Measurements from ENCODE around the gene KRT2. TPM values are rescaled to one million over a fixed set of nuclear protein-coding genes. Genes with fewer than 3 reads are reported as not detected.

KRT2 gene
- total and polyA plus RNA-seq, 2 of the 4 experiments (the other 2 are of a cell fraction): not detected

GRCh38 chr12:52688481-52688880, 36.5 kb upstream of the KRT2 start:
- ChIA-PET POLR2A (ENCODE audit: unreplicated experiment) (no interaction called here), CTCF (no interaction called here)
- Histone ChIP-seq H3K4me1 (ENCODE audit: control insufficient read depth, insufficient read depth, low read length) (peaks cover 2% of the 10 kb centered on the region; the same call in 1 of the 2 replicates), H3K9me1 (ENCODE audit: insufficient read depth, low read length) (no peaks in the 10 kb centered on the region), H3K9ac (ENCODE audit: low read depth, low read length) (no peak overlapping the region), H3K9me3 (ENCODE audit: control insufficient read depth, insufficient read depth, low read length) (no peaks in the 10 kb centered on the region), H2BK20ac (ENCODE audit: low read depth, low read length) (no peak overlapping the region), H2AFZ (replicated peaks; ENCODE audit: low read length, poor library complexity) (no peak overlapping the region), H3K4me3 (ENCODE audit: insufficient read depth, low read depth, low read length) (no peak overlapping the region), H2BK120ac (ENCODE audit: low read depth, low read length) (no peak overlapping the region), H3K79me1 (ENCODE audit: low read depth in 1 of 2, low read length in 2 of 2) (no peaks in the 10 kb centered on the region), H4K91ac (ENCODE audit: insufficient read depth, low read depth, low read length) (no peak overlapping the region), H4K20me1 (ENCODE audit: insufficient read depth, low read length) (no peaks in the 10 kb centered on the region), H3K23ac (ENCODE audit: low read depth, low read length) (no peak overlapping the region), H3K27ac (ENCODE audit: insufficient read depth, low read length) (no peak overlapping the region), H3K18ac (ENCODE audit: low read depth, low read length) (no peak overlapping the region), H3K4me2 (ENCODE audit: low read depth, low read length) (no peak overlapping the region), H2AK9ac (replicated peaks; ENCODE audit: low read depth, low read length, poor library complexity) (no peak overlapping the region), H3K14ac (replicated peaks; ENCODE audit: low read depth, low read length) (no peak overlapping the region), H3K56ac (ENCODE audit: extremely low read depth, insufficient read depth, low read length) (no peak overlapping the region), H4K5ac (ENCODE audit: low read depth, low read length) (no peak overlapping the region), H2BK5ac (ENCODE audit: low read depth, low read length, poor library complexity, severe bottlenecking) (no peak overlapping the region), H2AK5ac (ENCODE audit: low read depth, low read length) (no peak overlapping the region), H2BK15ac (ENCODE audit: low read depth, low read length) (no peak overlapping the region), H3K36me3 (ENCODE audit: control insufficient read depth, insufficient read depth, low read length) (no peaks in the 10 kb centered on the region), H4K8ac (ENCODE audit: low read depth in 2 of 2, low read length in 2 of 2) (no peak overlapping the region), H3K27me3 (ENCODE audit: control insufficient read depth, insufficient read depth, low read length) (peaks cover 58% of the 10 kb centered on the region), H3K4ac (ENCODE audit: low read depth, low read length) (no peak overlapping the region)
- in situ Hi-C loops (cut with MboI; ENCODE audit: low sequenced_read_pairs): no loop called here
- no TSS peak for BruUV-seq (replicated peaks)
- ATAC-seq (ENCODE audit: low read depth) (no peak), DNase-seq (no peak)
- TF ChIP-seq CEBPB (IDR thresholded peaks at IDR 0.05; ENCODE audit: low read depth, low read length): no peak
- TF ChIP-seq BHLHE40 (IDR thresholded peaks at IDR 0.05; ENCODE audit: low read depth, low read length): no peak
- no peak for TF ChIP-seq POLR2A (IDR thresholded peaks at IDR 0.05; ENCODE audit: low read depth, low read length)
- TF ChIP-seq RCOR1 (IDR thresholded peaks at IDR 0.05; ENCODE audit: insufficient replicate concordance, low read length): no peak
- no peak for TF ChIP-seq MAZ (IDR thresholded peaks at IDR 0.05; ENCODE audit: borderline replicate concordance, low read depth, low read length)
- no peak for TF ChIP-seq MXI1 (IDR thresholded peaks at IDR 0.05; ENCODE audit: borderline replicate concordance, low read depth, low read length)
- TF ChIP-seq FOS (IDR thresholded peaks at IDR 0.05; ENCODE audit: low read depth, low read length): no peak
- TF ChIP-seq USF2 (IDR thresholded peaks at IDR 0.05; ENCODE audit: low read depth, low read length): no peak
- no peak for TF ChIP-seq MAFK (IDR thresholded peaks at IDR 0.05; ENCODE audit: low read depth, low read length)
- no peak for TF ChIP-seq RAD21 (IDR thresholded peaks at IDR 0.05; ENCODE audit: low read length)
- intact Hi-C loops (cut with micrococcal nuclease): no loop called here
- WGBS, 2 experiments (ENCODE audit: extremely low coverage in 2 of 2, insufficient read length in 1 of 2): no CpG with 5 or more reads among the region's 2 CpGs
- dilution Hi-C loops (cut with HindIII; ENCODE audit: low sequenced_read_pairs, unreplicated experiment): no loop called here

All from IMR-90 (cell line).